ENCODE results near the gene IRS1.
A peak's percentile ranks its signal among the peaks of the same experiment; 100 is the strongest.

Gene IRS1

DNA sequence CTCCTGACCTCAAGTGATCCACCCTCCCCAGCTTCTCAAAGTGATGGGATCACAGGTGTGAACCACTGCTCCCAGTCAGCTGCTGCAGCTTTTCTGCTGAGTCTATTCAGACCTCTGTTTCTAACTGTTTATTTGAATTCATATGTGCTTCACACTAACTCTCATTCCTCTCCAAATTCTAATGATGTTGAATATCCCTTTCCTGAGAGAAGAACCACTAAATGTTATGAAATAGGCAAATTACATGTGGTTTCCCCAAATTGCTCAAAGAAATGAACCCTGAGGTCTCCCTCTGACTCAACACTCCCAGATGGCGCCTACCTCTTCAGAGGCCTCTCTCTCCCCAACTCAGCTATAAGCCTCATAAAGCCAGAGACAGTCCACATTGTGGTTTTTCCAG is 98.6 kb downstream of the IRS1 start:
- no peak overlapping the region for H3K4me3 ChIP-seq (ENCODE audit: low read depth, low read length)
- TF ChIP-seq, protein P1, sequence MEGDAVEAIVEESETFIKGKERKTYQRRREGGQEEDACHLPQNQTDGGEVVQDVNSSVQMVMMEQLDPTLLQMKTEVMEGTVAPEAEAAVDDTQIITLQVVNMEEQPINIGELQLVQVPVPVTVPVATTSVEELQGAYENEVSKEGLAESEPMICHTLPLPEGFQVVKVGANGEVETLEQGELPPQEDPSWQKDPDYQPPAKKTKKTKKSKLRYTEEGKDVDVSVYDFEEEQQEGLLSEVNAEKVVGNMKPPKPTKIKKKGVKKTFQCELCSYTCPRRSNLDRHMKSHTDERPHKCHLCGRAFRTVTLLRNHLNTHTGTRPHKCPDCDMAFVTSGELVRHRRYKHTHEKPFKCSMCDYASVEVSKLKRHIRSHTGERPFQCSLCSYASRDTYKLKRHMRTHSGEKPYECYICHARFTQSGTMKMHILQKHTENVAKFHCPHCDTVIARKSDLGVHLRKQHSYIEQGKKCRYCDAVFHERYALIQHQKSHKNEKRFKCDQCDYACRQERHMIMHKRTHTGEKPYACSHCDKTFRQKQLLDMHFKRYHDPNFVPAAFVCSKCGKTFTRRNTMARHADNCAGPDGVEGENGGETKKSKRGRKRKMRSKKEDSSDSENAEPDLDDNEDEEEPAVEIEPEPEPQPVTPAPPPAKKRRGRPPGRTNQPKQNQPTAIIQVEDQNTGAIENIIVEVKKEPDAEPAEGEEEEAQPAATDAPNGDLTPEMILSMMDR (IDR thresholded peaks at IDR 0.05; ENCODE audit: low read depth, low read length), result no peak
- DNase-seq, result no peak
- H3K9me3 ChIP-seq, result no peaks in the 10 kb centered on the region
- no peaks in the 10 kb centered on the region for H3K27me3 ChIP-seq
- H3K36me3 ChIP-seq, result no peaks in the 10 kb centered on the region
- no peaks in the 10 kb centered on the region for H3K4me1 ChIP-seq

DNA sequence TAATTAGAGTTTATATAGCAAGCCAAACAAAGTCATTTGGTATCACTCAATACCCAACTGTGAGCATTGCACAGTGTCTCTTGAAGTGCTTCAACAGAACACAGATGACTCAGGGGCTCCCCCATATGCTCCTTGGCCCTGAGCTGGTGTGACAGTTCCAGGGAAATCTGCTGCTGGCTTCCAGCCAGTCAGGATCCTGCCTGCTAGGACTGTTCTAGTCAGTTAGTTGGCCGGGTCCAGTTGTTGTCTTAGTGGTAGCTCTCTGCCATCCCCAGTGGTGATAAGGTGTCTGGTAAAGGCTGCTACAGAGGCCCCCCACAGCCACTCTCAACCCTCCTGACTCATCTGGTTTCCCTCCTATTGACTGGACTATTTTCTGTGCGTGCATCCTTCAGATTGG is 100.3 kb downstream of the IRS1 start:
- no peaks in the 10 kb centered on the region for H3K36me3 ChIP-seq
- H3K9me3 ChIP-seq, result no peaks in the 10 kb centered on the region
- TF ChIP-seq, protein P1 (IDR thresholded peaks at IDR 0.05; ENCODE audit: low read depth, low read length), result no peak
- peak; percentile 16 for DNase-seq
- no peak overlapping the region for H3K4me3 ChIP-seq (ENCODE audit: low read depth, low read length)
- H3K4me1 ChIP-seq, result no peaks in the 10 kb centered on the region
- no peaks in the 10 kb centered on the region for H3K27me3 ChIP-seq

DNA sequence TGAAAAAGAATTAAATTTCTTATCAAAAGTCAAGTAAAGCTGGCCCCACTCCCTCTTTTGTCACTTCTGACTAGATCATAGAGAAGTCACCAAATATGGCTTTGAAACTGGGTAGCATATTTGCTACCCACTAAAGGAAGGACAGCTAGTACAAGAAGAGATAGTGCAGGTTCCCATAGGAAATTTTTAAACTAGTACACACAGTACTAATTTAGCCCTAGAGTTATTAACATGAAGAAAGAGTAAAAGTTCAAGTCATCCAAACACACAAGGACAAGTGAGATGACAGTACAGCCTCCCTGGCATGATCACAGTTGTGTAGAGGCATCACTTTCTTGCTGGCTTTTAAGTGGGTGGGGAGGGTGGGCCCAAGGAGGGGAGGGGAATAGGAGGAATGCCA is 100.9 kb downstream of the IRS1 start:
- Histone ChIP-seq H3K36me3 (no peaks in the 10 kb centered on the region), H3K4me3 (ENCODE audit: low read depth, low read length) (no peak overlapping the region), H3K27me3 (no peaks in the 10 kb centered on the region), H3K9me3 (no peaks in the 10 kb centered on the region), H3K4me1 (no peaks in the 10 kb centered on the region)
- DNase-seq, result no peak
- TF ChIP-seq, protein P1 (IDR thresholded peaks at IDR 0.05; ENCODE audit: low read depth, low read length), result no peak

GRCh38 chr2:226694586-226695284 is 104.9 kb downstream of the IRS1 start:
- no peaks in the 10 kb centered on the region for H3K9me3 ChIP-seq
- TF ChIP-seq, protein P1 (IDR thresholded peaks at IDR 0.05; ENCODE audit: low read depth, low read length), result no peak
- no peak overlapping the region for H3K4me3 ChIP-seq (ENCODE audit: low read depth, low read length)
- H3K27me3 ChIP-seq, result 0 out of 2 replicates have a peak, but pooled peaks cover 3% of the 10 kb centered on the region
- no peaks in the 10 kb centered on the region for H3K4me1 ChIP-seq
- H3K36me3 ChIP-seq, result no peaks in the 10 kb centered on the region
- DNase-seq, result no peak

- H3K4me1 ChIP-seq, result no peaks in the 10 kb centered on the region
- no peak overlapping the region for H3K4me3 ChIP-seq (ENCODE audit: low read depth, low read length)
- H3K27me3 ChIP-seq, result 0 out of 2 replicates have a peak, but pooled peaks cover 3% of the 10 kb centered on the region
- no peaks in the 10 kb centered on the region for H3K9me3 ChIP-seq
- TF ChIP-seq, protein P1 (IDR thresholded peaks at IDR 0.05; ENCODE audit: low read depth, low read length), result no peak
- H3K36me3 ChIP-seq, result no peaks in the 10 kb centered on the region
- no peak for DNase-seq
Measured at GRCh38 chr2:226694149-226694548, 105.5 kb downstream of the IRS1 start.

DNA sequence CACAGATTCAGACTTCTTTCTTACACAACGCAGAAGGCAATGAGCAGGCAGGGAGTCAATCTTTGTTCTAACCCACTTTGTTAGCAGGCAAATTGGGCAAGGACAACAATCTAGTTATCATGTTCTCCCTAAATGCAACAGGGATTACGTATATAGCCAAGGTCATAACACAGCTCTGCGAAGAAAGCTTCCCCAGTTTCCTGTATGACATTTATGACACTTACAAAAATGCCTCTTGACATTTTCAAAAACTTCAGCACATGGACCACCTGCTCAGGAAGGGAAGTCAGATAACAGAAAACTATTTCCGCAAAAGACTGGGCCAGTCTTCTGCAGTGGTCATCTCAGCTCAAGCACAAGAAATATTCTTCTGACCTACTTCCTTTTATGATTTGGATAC is 106.1 kb downstream of the IRS1 start:
- H3K9me3 ChIP-seq, result no peaks in the 10 kb centered on the region
- H3K4me3 ChIP-seq (ENCODE audit: low read depth, low read length), result no peak overlapping the region
- 0 out of 2 replicates have a peak, but pooled peaks cover 3% of the 10 kb centered on the region for H3K27me3 ChIP-seq
- no peaks in the 10 kb centered on the region for H3K36me3 ChIP-seq
- DNase-seq, result no peak
- H3K4me1 ChIP-seq, result no peaks in the 10 kb centered on the region
- TF ChIP-seq, protein P1 (IDR thresholded peaks at IDR 0.05; ENCODE audit: low read depth, low read length), result no peak

Measured in BE2C (cell line).